Measurements from ENCODE around the gene RNF150. TPM values are rescaled to one million over a fixed set of nuclear protein-coding genes. Genes with fewer than 3 reads are reported as not detected.

RNF150 gene
- total RNA-seq, 1 experiment from 2014 or later, result 4.4 TPM

- Mint-ChIP-seq H3K9me3 (no peaks in the 10 kb centered on the region), H3K27me3 (ENCODE audit: low read depth) (no peaks in the 10 kb centered on the region; the same call in 1 of the 2 replicates), H3K36me3 (ENCODE audit: insufficient read depth in 1 of 3, low read depth in 3 of 3) (no peaks in the 10 kb centered on the region), H3K4me3 (no peak overlapping the region), H3K27ac (no peak overlapping the region), H3K4me1 (no peaks in the 10 kb centered on the region)
- Histone ChIP-seq H2BK120ac (ENCODE audit: low read depth, low read length, poor library complexity, severe bottlenecking) (no peak overlapping the region), H3K23me2 (ENCODE audit: insufficient read length, low read depth, low read length, poor library complexity, severe bottlenecking) (peaks cover 2% of the 10 kb centered on the region), H2BK20ac (ENCODE audit: low read depth, low read length, poor library complexity, severe bottlenecking) (no peak overlapping the region), H3K27me3 (ENCODE audit: insufficient read depth, low read length) (no peaks in the 10 kb centered on the region), H4K91ac (ENCODE audit: insufficient read length, low read depth, low read length) (no peak overlapping the region), H3K9me3 (ENCODE audit: control insufficient read depth, low read depth, low read length) (no peaks in the 10 kb centered on the region), H3K4me2 (ENCODE audit: insufficient read depth, insufficient read length, low read length) (no peak overlapping the region), H3K27ac (ENCODE audit: insufficient read length, low read depth, low read length) (no peak overlapping the region), H3T11ph (ENCODE audit: low read length) (no peak overlapping the region), H2BK15ac (ENCODE audit: low read depth, low read length) (no peak overlapping the region), H2AFZ (ENCODE audit: low read length) (no peak overlapping the region), H3K56ac (ENCODE audit: insufficient read length, low read depth, low read length) (no peak overlapping the region), H4K8ac (replicated peaks; ENCODE audit: insufficient read length, low read depth, low read length) (no peak overlapping the region), H3K79me2 (ENCODE audit: insufficient read depth, low read length) (no peaks in the 10 kb centered on the region), H3K4me1 (ENCODE audit: insufficient read depth, low read length) (no peaks in the 10 kb centered on the region), H2BK12ac (ENCODE audit: insufficient read length, low read depth, low read length) (no peak overlapping the region), H4K5ac (ENCODE audit: insufficient read length, low read depth, low read length) (no peak overlapping the region), H3K14ac (ENCODE audit: insufficient read depth, low read length) (no peak overlapping the region), H2AK5ac (ENCODE audit: insufficient read length, low read length) (no peak overlapping the region), H3K4ac (ENCODE audit: low read depth, low read length) (no peak overlapping the region), H3K79me1 (ENCODE audit: insufficient read depth, low read depth, low read length, poor library complexity, severe bottlenecking) (no peaks in the 10 kb centered on the region), H3K9ac (ENCODE audit: extremely low read depth, insufficient read length, low read length) (no peak overlapping the region), H4K20me1 (ENCODE audit: control insufficient read depth, insufficient read depth, insufficient read length) (no peaks in the 10 kb centered on the region), H3K18ac (ENCODE audit: insufficient read length, low read depth, low read length) (no peak overlapping the region), H3K23ac (ENCODE audit: insufficient read length, low read depth, low read length) (no peak overlapping the region), H2BK5ac (ENCODE audit: insufficient read length, low read length) (no peak overlapping the region)
- TF ChIP-seq CTCF (conservative IDR thresholded peaks at IDR 0.05), result no peak
- DNase-seq, result no peak
- WGBS (ENCODE audit: extremely low coverage, insufficient read length, low lambda C conversion rate), result no CpG with 5 or more reads among the region's 2 CpGs
Observed at GRCh38 chr4:140944572-140944971, 188.7 kb downstream of the RNF150 start.
